ENCODE results near the gene FASTKD3.

- TF ChIP-seq CTCF (IDR thresholded peaks at IDR 0.05) (no peak), POLR2A (IDR thresholded peaks at IDR 0.05) (no peak)
These were observed 39.5 kb upstream of the FASTKD3 start for GRCh38 chr5:7908317-7908716.
